GM12864 (cell line): ENCODE results near the gene RAB18.

Experiments
- DNase-seq: peaks from one replicate; pipeline ENCODE4 v3.0.0-alpha.2; 2011; ENCODE audit warnings: low read depth
- H3K4me3 ChIP-seq: 2 replicates; pipeline ENCODE4 v1.5.1; 2011; ENCODE audit warnings: mild to moderate bottlenecking, low read depth, low read length, control low read depth
- CTCF ChIP-seq: IDR thresholded peaks from 2 replicates; pipeline ENCODE4 v1.5.1; 2011; ENCODE audit warnings: low read depth, mild to moderate bottlenecking, moderate library complexity, low read length, control low read depth, inconsistent platforms; ENCODE audit errors: missing control alignments

Gene RAB18

DNA sequence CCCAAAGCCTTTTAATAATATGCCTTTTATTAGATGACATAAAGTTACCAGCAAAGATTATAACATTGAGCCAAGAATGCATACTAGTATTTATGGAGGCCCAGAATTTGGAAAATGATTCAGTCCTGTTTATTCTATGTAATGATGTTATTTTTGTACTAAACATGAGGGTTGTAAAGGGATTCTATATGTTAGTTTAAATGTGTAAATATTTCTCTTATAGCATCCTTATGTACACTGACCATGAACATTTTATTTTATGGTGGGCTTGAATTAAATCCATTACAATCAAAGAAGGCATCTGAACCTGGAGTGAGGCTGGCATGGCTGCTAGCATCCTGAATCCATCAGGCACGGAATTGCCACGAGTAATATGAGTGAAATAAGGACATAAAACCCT lies 80.2 kb downstream of the RAB18 start:
- DNase-seq: no peak
- TF ChIP-seq CTCF: no peak
- no peak overlapping the region for H3K4me3 ChIP-seq
